PC-3 (cell line): ENCODE measurements around the gene ETNK1. TPM values are rescaled to one million over a fixed set of nuclear protein-coding genes. Genes with fewer than 3 reads are reported as not detected.

ENCODE experiments used
- ATAC-seq: fragments of 200-7000 bp; cut with Tn5 transposase; 2 replicates; pipeline ENCODE4 v1.9.1; 2020; ENCODE audit warnings: mild to moderate bottlenecking, moderate library complexity
- BruUV-seq: library from RNA; stranded (reverse); fragments of 400-500 nt; replicated peaks from 2 replicates; lab custom pipeline; 2021; lab: Mats Ljungman, UMichigan
- CTCF ChIA-PET: fragments of 300-600 bp; sonication (Branson Sonifier 250); formaldehyde crosslinking; loops from one replicate; lab custom pipeline; 2022; ENCODE audit warnings: antibody characterized with exemption; lab: Charles Lee
- POLR2A ChIA-PET: fragments of 300-600 bp; sonication (Branson Sonifier 250); formaldehyde crosslinking; loops from one replicate; lab custom pipeline; 2022; ENCODE audit warnings: antibody characterized with exemption; ENCODE audit not compliant: unreplicated experiment; lab: Charles Lee
- DNase-seq: peaks from one replicate; pipeline ENCODE4 v3.0.0-alpha.2; 2015
- H2AFZ ChIP-seq: fragments of 300-600 bp; sonication (generic); 2 replicates; pipeline ENCODE4 v1.6.0; 2016; ENCODE audit warnings: antibody characterized with exemption, low read length
- H3F3A ChIP-seq: fragments of 300-600 bp; sonication (generic); one replicate; pipeline ENCODE4 v1.6.0; 2017; ENCODE audit warnings: antibody characterized with exemption, low read length, control low read depth, mild to moderate bottlenecking; ENCODE audit not compliant: unreplicated experiment
- H3K27ac ChIP-seq: fragments of 300-600 bp; sonication (generic); 2 replicates; pipeline ENCODE4 v1.5.1; 2016; ENCODE audit warnings: mild to moderate bottlenecking, low read length
- H3K27me3 ChIP-seq: fragments of 300-600 bp; sonication (generic); 2 replicates; pipeline ENCODE4 v1.6.1; 2016; ENCODE audit warnings: low read length, mixed read lengths
- H3K36me3 ChIP-seq: fragments of 300-600 bp; sonication (generic); 2 replicates; pipeline ENCODE4 v1.6.1; 2016; ENCODE audit warnings: low read depth, mixed run types, low read length, mixed read lengths
- H3K4me1 ChIP-seq: fragments of 300-600 bp; sonication (generic); 2 replicates; pipeline ENCODE4 v1.5.1; 2016; ENCODE audit warnings: low read length; ENCODE audit not compliant: insufficient read depth
- H3K4me2 ChIP-seq: fragments of 300-600 bp; sonication (generic); 2 replicates; pipeline ENCODE4 v1.6.0; 2016; ENCODE audit warnings: low read length
- H3K4me3 ChIP-seq: fragments of 300-600 bp; sonication (generic); 2 replicates; pipeline ENCODE4 v1.5.1; 2016; ENCODE audit warnings: mild to moderate bottlenecking, low read length, mixed read lengths
- H3K79me2 ChIP-seq: fragments of 300-600 bp; sonication (generic); 2 replicates; pipeline ENCODE4 v1.6.1; 2017; ENCODE audit warnings: low read length, mixed read lengths
- H3K9ac ChIP-seq: fragments of 300-600 bp; sonication (generic); 2 replicates; pipeline ENCODE4 v1.6.0; 2016; ENCODE audit warnings: mild to moderate bottlenecking, low read length
- H3K9me2 ChIP-seq: fragments of 300-600 bp; sonication (generic); replicated peaks from 2 replicates; pipeline ENCODE4 v1.6.1; 2016; ENCODE audit warnings: mixed run types, low read length, mixed read lengths
- H3K9me3 ChIP-seq: fragments of 300-600 bp; sonication (generic); 2 replicates; pipeline ENCODE4 v1.6.1; 2016; ENCODE audit warnings: low read length, mixed read lengths
- H4K20me1 ChIP-seq: fragments of 300-600 bp; sonication (generic); 2 replicates; pipeline ENCODE4 v1.6.1; 2016; ENCODE audit warnings: low read length, mixed read lengths
- CTCF ChIP-seq: fragments of 300-600 bp; sonication (generic); conservative IDR thresholded peaks from 2 replicates; pipeline ENCODE4 v1.5.1; 2017; ENCODE audit warnings: antibody characterized with exemption, low read depth, mild to moderate bottlenecking, low read length
- EZH2 ChIP-seq: fragments of 300-600 bp; sonication (generic); IDR thresholded peaks from one replicate; pipeline ENCODE4 v1.6.1; 2017; ENCODE audit warnings: antibody characterized with exemption, mild to moderate bottlenecking, low read length; ENCODE audit not compliant: unreplicated experiment
- EZH2phosphoT487 ChIP-seq: fragments of 300-600 bp; sonication (generic); IDR thresholded peaks from 2 replicates; pipeline ENCODE4 v1.6.1; 2018; ENCODE audit warnings: mild to moderate bottlenecking, antibody characterized with exemption, low read length, borderline replicate concordance
- intact Hi-C: fragments of 100-400 bp; cut with micrococcal nuclease; formaldehyde crosslinking; loops from 2 replicates; pipeline ENCODE4 v1.9.0; 2023
- total RNA-seq: library from RNA; depleted of rRNA; stranded (reverse); fragments of >200 nt; gene quantifications from 2 replicates; pipeline ENCODE4 v1.2.3, GENCODE V29; 2014

The ETNK1 gene
- total RNA-seq, 1 experiment from 2014 or later: 17.8 TPM

GRCh38 chr12:22728987-22729386 lies 104.0 kb downstream of the ETNK1 start:
- no peaks in the 10 kb centered on the region for H3K36me3 ChIP-seq
- CTCF ChIA-PET: no interaction called here
- H3K9ac ChIP-seq: no peak overlapping the region
- H3K27ac ChIP-seq: no peak overlapping the region
- no peaks in the 10 kb centered on the region for H3K79me2 ChIP-seq
- DNase-seq (no peak), ATAC-seq (no peak)
- H3K27me3 ChIP-seq: peaks cover 44% of the 10 kb centered on the region
- H3K4me3 ChIP-seq: no peak overlapping the region
- no peak overlapping the region for H3K4me2 ChIP-seq
- H3K9me3 ChIP-seq: no peaks in the 10 kb centered on the region
- no peaks in the 10 kb centered on the region for H4K20me1 ChIP-seq
- H3K4me1 ChIP-seq: no peaks in the 10 kb centered on the region
- H3K9me2 ChIP-seq: no peaks in the 10 kb centered on the region
- intact Hi-C loops: no loop called here
- no peaks in the 10 kb centered on the region for H3F3A ChIP-seq
- no peak overlapping the region for H2AFZ ChIP-seq
- POLR2A ChIA-PET: no interaction called here
- BruUV-seq: no TSS peak
- TF ChIP-seq EZH2 (no peak), CTCF (no peak), EZH2phosphoT487 (no peak)

- no peaks in the 10 kb centered on the region for H4K20me1 ChIP-seq
- H3K9me2 ChIP-seq: no peaks in the 10 kb centered on the region
- intact Hi-C loops: no loop called here
- no peak overlapping the region for H3K4me2 ChIP-seq
- no peaks in the 10 kb centered on the region for H3K4me1 ChIP-seq
- peaks cover 39% of the 10 kb centered on the region for H3K27me3 ChIP-seq
- ChIA-PET CTCF (no interaction called here), POLR2A (no interaction called here)
- ATAC-seq (no peak), DNase-seq (no peak)
- no peaks in the 10 kb centered on the region for H3F3A ChIP-seq
- H3K36me3 ChIP-seq: no peaks in the 10 kb centered on the region
- H3K79me2 ChIP-seq: no peaks in the 10 kb centered on the region
- TF ChIP-seq EZH2phosphoT487 (no peak), EZH2 (no peak)
- no TSS peak for BruUV-seq
- no peak overlapping the region for H3K27ac ChIP-seq
- no peaks in the 10 kb centered on the region for H3K9me3 ChIP-seq
- no peak overlapping the region for H3K4me3 ChIP-seq
- no peak overlapping the region for H3K9ac ChIP-seq
- H2AFZ ChIP-seq: no peak overlapping the region
Measured at GRCh38 chr12:22729431-22729956, 104.5 kb downstream of the ETNK1 start.

DNA sequence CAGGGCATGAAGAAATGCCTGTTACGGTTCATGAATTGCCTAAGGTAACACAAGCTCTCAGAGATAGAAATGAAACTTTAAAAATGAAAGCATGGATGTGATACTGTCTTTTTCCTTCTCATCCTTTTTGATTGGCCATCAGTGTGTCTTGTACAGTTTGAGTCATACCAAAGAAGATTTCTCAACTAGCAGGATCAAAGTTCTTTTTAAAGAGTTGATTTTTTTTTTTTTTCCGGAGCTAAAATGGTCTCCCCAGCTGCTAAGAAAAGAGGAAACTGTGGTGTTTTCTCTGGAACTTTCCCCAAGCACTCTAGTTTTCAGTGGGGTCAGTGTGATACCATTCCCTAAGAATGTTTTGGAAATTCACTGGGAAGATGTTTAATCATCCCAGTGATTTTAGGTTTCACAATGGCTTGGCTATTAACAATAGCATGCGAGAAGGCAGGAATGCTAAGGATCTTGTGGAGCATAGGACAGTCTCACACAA lies 105.0 kb downstream of the ETNK1 start:
- Histone ChIP-seq H3K9ac (no peak overlapping the region), H3K79me2 (no peaks in the 10 kb centered on the region), H3K4me3 (no peak overlapping the region), H4K20me1 (no peaks in the 10 kb centered on the region), H3F3A (no peaks in the 10 kb centered on the region), H3K36me3 (no peaks in the 10 kb centered on the region), H2AFZ (no peak overlapping the region), H3K4me1 (no peaks in the 10 kb centered on the region), H3K9me2 (no peaks in the 10 kb centered on the region), H3K9me3 (no peaks in the 10 kb centered on the region), H3K4me2 (no peak overlapping the region), H3K27me3 (peaks cover 39% of the 10 kb centered on the region), H3K27ac (no peak overlapping the region)
- TF ChIP-seq EZH2phosphoT487: no peak
- TF ChIP-seq EZH2: no peak
- TF ChIP-seq CTCF: no peak
- DNase-seq: no peak
- ATAC-seq: no peak
- BruUV-seq: no TSS peak
- ChIA-PET CTCF (no interaction called here), POLR2A (no interaction called here)
- intact Hi-C loops: no loop called here
